NCI-H2227 treated with DMSO at 0.1 percent for 48 hours (cell line): ENCODE data around the gene RBFOX2.
"Not testable (repeated sequence)": the region's sequence is repeated elsewhere in the genome, so short reads cannot be mapped to it uniquely, and the experiment has no call there.

Experiments used
- DNase-seq: peaks from one replicate; lab custom pipeline; 2025; lab: John Stamatoyannopoulos, UW

The RBFOX2 gene

DNA sequence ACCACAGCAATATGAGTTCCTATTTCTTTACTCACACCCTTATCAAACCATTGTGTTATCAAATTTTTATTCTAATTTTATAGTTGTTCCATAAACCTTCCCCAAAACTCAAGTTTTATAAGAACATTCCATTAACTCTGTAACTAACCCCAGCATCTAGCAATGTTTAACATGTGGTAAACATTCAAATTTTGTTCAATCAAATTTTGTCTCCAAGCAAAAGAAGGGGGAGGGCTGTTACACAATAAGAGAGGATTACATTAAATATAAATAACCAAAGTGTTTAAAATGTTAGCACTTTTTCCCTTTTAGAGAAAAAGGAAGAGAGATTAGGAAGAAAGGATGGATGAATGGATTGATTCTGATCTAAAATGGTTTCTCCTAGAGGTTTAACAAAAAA lies 20.5 kb downstream of the RBFOX2 start:
- no peak for DNase-seq

DNA sequence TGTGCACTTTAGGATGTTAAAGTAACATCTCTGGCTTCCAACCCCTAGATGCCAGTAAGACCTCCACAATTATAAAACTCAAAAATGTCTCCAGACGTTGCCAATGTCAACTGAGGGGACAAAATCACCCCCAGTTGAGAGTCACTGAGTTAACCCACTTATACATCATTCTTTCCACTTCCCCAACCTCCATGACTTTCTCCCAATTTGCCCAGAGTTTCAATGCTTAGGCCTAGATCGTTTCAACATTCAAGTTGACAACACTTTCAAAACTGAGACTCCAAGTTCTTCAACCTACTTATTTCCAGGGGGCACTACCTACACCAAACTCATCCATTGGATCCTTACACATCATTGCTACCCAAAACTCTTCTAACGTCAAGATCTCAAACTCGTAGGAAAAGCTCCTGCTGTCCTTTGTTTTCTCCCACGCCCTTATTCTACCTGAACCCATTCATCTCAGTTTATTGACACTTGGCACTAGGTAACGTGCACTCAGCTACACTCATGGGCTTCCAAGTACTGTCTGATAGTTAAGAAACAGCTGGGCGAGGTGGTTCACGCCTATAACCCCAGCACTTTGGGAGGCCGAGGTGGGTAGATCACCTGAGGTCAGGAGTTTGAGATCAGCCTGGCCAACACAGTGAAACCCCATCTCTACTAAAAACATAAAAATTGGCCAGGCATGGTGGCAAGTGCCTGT lies 24.5 kb downstream of the RBFOX2 start:
- no peak for DNase-seq

DNA sequence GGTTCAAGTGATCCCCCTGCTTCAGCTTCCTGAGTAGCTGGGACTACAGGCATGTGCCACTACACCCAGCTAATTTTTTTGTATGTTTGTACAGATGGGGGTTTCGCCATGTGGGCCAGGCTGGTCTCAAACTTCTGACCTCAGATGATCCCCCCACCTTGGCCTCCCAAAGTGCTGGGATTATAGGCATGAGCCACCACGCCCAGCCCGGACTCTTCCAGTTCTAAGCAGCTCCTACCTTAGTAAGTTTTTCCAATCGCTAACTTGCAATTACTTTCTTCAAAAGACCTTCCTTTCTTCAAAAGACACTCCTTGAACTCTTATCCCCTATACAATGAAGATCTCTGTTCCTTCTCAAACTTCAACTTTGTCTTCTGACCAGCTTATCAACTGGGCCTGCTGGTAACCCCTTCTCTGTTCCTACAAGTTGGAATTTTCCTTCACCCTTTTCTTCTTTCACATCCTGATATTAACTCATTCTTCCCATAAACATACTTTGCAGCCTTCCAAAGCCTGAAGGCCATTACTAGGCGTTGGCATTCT lies 25.8 kb downstream of the RBFOX2 start:
- DNase-seq: no peak

DNA sequence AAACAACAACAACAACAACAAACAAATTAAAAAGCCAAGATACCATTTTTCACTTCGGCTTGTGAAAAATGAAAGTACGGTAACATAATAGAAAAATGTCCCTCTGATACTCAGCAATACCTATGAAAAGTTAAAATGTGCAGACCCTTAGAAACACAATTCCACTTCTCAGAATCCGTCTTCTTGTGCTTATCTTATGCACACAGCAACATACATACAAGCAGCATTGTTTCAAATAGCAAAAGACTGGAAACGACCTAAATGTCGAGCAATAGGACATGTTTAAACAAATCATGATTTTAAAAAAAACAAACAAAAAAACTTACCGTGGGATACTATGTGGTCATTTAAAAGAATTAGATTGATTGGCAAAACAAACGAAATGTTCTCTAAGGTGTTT lies 26.5 kb downstream of the RBFOX2 start:
- no peak for DNase-seq

DNA sequence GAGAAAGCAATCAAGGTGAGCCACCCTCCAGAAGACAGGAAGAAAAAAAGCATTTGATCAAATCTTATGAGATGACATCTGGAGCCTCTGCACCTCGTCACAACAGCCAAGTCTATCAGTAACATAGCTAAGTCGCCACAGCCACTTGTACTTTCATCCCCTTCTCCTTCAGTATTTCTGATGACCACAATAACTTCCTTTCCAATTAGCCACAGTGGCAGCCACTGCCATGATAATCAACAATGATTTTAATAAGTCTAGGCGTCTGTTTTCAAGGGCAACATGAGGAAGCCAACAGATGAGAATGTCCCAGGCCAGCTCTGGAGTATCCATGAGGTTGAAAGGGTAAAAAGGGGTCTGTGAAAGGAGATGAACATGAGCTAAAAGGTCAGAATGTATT lies 29.9 kb downstream of the RBFOX2 start:
- DNase-seq: no peak

DNA sequence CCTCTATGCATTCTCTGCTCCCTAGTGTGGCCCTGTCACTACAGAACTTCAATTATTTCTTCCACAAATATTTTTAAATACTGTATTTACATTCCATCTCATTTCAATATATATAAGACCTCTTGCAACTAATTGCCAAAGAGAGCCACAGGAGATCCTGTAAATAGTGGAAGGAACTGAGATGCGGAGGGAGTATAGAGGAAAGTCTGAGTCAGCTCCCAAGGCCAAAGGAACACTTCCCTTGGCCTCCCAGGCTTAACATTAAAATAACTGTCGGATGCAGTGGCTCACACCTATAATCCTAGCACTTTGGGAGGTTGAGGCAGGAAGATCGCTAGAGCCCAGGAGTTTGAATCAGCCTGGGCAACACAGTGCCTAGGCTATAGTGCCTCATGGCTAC lies 31.2 kb downstream of the RBFOX2 start:
- no peak for DNase-seq

GRCh38 chr22:35996596-35996995 lies 32.0 kb downstream of the RBFOX2 start:
- no peak for DNase-seq

GRCh38 chr22:35995772-35996171 lies 32.9 kb downstream of the RBFOX2 start:
- DNase-seq: no peak

GRCh38 chr22:35995348-35995747 lies 33.3 kb downstream of the RBFOX2 start:
- DNase-seq: no peak

- not testable (repeated sequence) for DNase-seq
Measured at GRCh38 chr22:35993727-35994126, 34.9 kb downstream of the RBFOX2 start.

- no peak for DNase-seq
Measured at GRCh38 chr22:35993048-35993714, 35.4 kb downstream of the RBFOX2 start.

DNA sequence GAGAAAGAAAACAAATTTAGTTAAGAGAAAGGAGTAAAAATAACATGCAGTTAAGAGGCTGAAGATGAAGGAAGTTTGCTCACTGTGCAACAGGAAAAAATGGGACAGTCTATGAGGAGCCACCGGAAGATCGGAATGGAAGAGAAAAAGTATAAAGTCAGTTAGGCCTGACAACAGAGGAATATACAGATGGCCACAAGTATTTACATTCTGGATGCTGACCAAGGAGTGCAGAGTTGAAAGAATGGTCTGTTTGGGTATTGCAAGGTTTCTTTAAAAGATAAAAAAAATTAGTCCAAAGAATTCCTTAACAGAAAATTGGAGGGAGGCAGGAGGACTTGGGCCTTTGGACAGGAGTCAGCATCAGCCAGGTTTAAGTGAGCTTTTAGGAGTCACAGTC lies 37.5 kb downstream of the RBFOX2 start:
- no peak for DNase-seq

- no peak for DNase-seq
Measured at GRCh38 chr22:35988030-35988429, 40.6 kb downstream of the RBFOX2 start.

GRCh38 chr22:35987487-35987886 lies 41.1 kb downstream of the RBFOX2 start:
- DNase-seq: no peak

- no peak for DNase-seq
Measured at GRCh38 chr22:35986088-35986487, 42.5 kb downstream of the RBFOX2 start.

- DNase-seq: no peak
Measured at GRCh38 chr22:35985371-35985770, 43.3 kb downstream of the RBFOX2 start.

- no peak for DNase-seq
Measured at GRCh38 chr22:35984183-35985175, 44.1 kb downstream of the RBFOX2 start.

- DNase-seq: peak; percentile 88
Measured at GRCh38 chr22:35981900-35982299, 46.7 kb downstream of the RBFOX2 start.

DNA sequence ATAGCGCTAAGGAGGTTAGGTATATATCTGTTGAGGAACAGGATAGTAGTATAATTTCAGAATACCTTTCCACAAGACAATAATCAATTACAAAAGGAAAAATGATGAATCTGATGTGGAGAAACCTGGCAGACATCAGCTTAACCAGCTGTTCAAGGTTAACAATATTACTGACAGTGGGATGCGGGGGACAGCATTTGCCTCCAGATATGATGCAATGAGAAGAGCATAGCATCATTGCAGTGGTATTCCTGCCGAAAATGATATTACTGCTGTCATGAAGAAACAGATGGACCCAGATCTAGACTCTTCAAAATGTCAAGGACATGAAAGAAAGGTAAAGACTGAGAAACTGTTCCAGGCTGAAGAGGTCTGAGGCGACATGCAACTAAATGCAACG lies 49.7 kb downstream of the RBFOX2 start:
- DNase-seq: no peak

- no peak for DNase-seq
Measured at GRCh38 chr22:35978201-35978600, 50.4 kb downstream of the RBFOX2 start.

DNA sequence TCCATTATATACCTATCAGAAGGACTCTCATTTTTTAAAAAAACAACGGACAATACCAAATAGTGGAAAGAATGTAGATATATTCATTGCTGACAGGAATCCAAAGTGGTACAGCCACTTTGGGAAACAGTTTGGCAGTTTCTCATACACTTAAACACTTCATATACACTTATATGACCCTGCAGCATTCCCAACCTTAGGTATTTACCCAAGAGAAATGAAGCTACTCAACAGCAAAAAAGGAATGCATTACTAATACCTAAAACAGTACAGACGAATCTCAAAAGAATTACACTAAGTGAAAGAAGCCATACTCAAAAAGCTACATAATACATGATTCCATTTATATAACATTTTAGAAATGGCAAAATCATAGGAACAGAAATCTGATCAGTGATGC lies 51.5 kb downstream of the RBFOX2 start:
- DNase-seq: no peak

- no peak for DNase-seq
Measured at GRCh38 chr22:35973388-35973787, 55.2 kb downstream of the RBFOX2 start.
